ENCODE results near the gene GPR150.
A peak's percentile ranks its signal among the peaks of the same experiment; 100 is the strongest.

The GPR150 gene

DNA sequence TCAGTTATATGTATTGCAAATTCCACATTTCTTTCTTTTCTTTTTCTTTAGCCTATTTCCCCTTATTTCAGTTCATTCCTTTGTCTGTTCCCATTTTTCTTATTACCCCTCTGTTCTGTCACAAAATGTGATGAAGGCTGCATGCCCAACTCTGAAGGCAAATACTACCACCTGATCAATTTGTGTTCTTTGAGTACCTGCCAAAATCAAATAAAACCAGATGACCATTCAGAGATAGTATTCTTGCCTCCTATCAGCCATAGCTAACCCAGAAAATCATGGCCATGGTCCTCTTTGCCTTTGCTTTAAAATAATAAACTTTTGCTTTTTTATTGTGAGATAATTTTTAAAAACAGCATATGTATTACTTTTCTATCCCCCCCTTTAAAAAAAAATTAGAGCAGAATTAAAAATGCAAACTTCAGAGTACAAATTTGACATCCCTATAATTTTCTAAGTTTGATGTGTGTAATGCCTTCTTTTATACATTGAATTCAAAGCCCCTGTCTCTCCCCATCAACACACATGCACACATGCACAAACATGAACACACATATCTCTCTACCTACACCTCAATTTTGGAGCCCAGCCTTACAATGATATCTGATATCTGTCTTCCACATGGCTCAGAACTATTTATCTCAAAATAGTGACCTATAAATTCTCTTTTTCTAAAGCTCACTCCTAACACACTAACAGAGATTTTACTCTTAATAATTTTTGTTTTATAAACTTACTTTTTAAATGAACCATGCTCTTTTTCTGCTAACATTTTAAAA lies 30.1 kb downstream of the GPR150 start:
- DNase-seq (ENCODE audit: low read depth): no peak

DNA sequence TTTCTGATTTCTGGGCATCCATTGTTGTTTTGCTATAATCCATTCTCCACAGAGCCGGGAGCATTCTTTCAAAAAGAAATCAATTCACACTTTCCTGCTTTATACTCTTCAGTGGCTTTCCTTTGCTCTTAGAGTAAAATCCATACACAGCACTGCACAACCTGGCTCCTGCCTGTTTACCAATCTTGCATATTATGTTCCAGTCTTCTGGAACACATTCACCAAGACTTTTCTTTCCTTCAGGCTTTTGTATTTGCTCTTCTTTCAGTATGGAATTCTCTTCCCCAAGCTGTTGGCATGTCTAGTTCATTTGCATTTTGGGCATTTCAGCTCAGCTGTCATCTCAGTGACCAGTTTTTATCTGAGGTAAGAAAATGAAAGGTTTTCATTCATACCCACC lies 33.0 kb downstream of the GPR150 start:
- no peak for DNase-seq (ENCODE audit: low read depth)

GRCh38 chr5:95654196-95654595 lies 34.3 kb downstream of the GPR150 start:
- no peak for DNase-seq (ENCODE audit: low read depth)

GRCh38 chr5:95655575-95655974 lies 35.7 kb downstream of the GPR150 start:
- DNase-seq (ENCODE audit: low read depth): no peak

DNA sequence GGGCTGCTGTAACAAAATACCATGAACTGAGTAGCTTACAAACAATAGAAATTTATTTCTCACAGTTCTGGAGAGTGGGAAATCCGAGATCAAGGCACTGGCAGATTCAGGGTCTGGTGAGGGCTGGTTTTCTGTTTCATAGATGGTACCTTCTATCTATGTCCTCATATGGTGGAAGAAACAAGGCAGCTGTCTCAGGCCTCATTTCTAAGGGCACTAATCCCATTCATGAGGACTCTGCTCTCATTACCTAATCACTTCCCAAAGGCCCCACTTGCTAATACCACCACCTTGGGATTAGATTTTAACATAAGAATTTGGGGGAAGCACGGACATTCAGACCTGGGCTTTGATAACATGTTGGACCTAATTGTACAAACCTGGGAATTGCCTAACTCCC lies 40.2 kb downstream of the GPR150 start:
- DNase-seq (ENCODE audit: low read depth): no peak

GRCh38 chr5:95662946-95663345 lies 43.1 kb downstream of the GPR150 start:
- DNase-seq (ENCODE audit: low read depth): no peak

GRCh38 chr5:95664204-95664786 lies 44.4 kb downstream of the GPR150 start:
- DNase-seq (ENCODE audit: low read depth): peak; percentile 8

DNA sequence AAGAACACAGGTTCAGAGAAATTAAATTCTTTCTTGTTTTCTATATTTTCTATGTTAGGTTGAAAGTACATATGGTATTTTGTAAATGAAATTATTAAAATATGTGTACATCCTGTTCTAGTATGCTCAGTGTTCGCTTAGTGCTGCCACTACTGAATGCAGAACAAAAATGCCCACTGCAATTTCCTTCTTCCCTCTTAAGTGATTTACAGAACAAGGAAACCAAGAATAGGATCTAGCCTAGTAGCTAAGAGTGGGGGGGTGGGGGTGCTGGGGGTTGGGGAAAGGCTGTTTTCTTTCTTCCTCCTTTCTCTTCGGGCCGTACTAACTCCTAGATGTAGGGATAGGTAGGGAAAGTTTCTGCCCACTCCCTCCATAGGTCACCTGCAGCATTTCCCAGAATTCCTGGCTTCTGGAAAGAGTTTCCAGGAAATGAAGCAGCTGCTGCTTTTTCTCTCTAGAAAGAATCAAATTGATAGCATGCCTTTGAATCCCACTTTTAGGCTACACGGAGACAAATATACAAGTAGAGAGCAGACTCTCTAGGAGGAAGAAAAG lies 47.3 kb downstream of the GPR150 start:
- DNase-seq (ENCODE audit: low read depth): no peak

- no peak for DNase-seq (ENCODE audit: low read depth)
Observed at GRCh38 chr5:95667678-95668077, 47.8 kb downstream of the GPR150 start.

DNA sequence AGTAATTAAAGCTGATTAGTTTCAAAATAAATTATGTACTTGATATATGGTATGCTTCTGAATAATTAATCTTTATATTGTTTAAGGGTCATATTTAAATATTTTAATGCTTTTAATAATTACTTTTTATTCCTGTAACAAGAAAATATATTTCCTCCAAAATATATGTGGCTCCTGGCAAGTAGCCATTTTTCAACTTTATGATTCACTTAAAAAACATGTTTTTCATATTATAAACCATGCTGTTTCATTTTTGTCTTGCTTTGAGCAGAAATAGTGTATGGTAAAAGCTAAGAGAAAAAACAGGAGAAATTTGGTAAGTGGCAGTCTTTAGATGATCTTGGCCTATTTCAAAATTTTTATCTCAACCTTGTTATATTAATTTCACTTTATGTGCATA lies 48.3 kb downstream of the GPR150 start:
- no peak for DNase-seq (ENCODE audit: low read depth)

DNA sequence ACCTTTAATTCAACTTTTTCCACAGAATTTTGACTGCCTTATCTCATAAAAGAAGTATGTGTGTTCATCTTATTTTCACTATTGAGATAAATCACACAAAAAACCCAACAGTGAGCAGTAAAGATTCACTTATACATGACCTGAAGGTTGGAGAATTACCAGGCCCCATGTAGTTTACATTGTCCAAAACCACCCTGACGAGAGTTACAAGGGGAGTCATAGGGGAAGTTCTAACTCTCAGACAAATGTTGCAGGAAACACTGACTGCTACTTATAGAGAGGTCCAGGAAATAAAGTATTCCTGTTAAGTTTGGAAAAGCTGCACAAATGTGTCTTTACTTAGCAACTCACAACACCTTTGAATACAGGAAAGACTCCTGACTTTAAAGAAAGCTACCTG lies 48.8 kb downstream of the GPR150 start:
- DNase-seq (ENCODE audit: low read depth): no peak

DNA sequence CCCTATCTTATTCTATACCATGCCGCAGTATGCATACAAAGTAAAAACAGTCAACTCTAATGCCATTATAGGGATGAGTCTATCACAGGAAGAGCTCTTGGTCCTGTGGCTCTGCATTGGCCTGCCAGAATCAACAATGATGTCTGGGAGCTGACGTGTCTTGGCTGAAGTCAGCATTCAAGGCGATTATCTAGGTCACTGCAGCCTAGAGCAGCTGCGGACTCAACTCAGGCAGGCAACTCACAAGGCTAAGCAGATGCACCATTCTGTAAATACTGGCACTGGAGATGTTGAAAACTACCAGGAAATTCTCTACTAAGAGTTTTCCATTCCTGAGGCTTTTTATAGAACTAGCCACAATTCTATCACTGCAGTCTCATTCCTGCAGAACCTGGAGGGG lies 49.7 kb downstream of the GPR150 start:
- peak; percentile 97 for DNase-seq (ENCODE audit: low read depth)

DNA sequence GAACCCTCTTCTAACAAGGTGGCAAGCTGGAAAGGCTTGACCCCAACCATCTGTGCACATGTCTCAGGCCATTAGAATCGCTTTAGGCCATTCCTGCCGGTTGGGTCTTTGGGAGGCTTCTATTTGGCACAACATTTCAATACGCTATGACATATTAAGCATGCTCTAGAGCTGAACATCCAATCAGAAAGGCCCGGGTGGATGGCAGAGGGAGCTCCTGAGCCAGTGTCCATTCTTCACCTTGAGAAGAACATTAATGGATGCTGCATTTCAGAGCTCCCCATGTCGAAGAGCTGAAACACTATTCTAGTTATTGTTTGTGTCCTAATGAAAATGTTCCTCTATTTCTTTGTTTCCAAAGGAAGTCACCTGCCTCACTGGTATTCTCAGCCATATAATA lies 50.1 kb downstream of the GPR150 start:
- no peak for DNase-seq (ENCODE audit: low read depth)

GRCh38 chr5:95670568-95670967 lies 50.7 kb downstream of the GPR150 start:
- DNase-seq (ENCODE audit: low read depth): no peak
